OCI-LY7 (cell line): ENCODE results near the gene AJUBA.

Experiments
- CTCF ChIP-seq: fragments of 200-600 bp; sonication (generic); conservative IDR thresholded peaks from 2 replicates; pipeline ENCODE4 v1.5.1; 2014; ENCODE audit warnings: mild to moderate bottlenecking, antibody characterized with exemption, low read length, moderate library complexity, mixed read lengths
- EZH2phosphoT487 ChIP-seq: fragments of 200-600 bp; sonication (generic); IDR thresholded peaks from 2 replicates; pipeline ENCODE4 v1.6.1; 2018; ENCODE audit warnings: low read depth, borderline replicate concordance, mild to moderate bottlenecking, mixed run types, antibody characterized with exemption, low read length, moderate library complexity, mixed read lengths

GRCh38 chr14:22987291-22987690 lies 4.9 kb upstream of the AJUBA start:
- TF ChIP-seq CTCF (no peak), EZH2phosphoT487 (no peak)
